HG03354 (cell line): ENCODE results near the gene UMAD1.
A peak's percentile ranks its signal among the peaks of the same experiment; 100 is the strongest.

Source experiments
- ATAC-seq: cut with Tn5 transposase; IDR thresholded peaks from one replicate; pipeline ENCODE4 v1.9.1; 2021; ENCODE audit warnings: mild to moderate bottlenecking; ENCODE audit not compliant: unreplicated experiment, poor library complexity, severe bottlenecking

The UMAD1 gene

DNA sequence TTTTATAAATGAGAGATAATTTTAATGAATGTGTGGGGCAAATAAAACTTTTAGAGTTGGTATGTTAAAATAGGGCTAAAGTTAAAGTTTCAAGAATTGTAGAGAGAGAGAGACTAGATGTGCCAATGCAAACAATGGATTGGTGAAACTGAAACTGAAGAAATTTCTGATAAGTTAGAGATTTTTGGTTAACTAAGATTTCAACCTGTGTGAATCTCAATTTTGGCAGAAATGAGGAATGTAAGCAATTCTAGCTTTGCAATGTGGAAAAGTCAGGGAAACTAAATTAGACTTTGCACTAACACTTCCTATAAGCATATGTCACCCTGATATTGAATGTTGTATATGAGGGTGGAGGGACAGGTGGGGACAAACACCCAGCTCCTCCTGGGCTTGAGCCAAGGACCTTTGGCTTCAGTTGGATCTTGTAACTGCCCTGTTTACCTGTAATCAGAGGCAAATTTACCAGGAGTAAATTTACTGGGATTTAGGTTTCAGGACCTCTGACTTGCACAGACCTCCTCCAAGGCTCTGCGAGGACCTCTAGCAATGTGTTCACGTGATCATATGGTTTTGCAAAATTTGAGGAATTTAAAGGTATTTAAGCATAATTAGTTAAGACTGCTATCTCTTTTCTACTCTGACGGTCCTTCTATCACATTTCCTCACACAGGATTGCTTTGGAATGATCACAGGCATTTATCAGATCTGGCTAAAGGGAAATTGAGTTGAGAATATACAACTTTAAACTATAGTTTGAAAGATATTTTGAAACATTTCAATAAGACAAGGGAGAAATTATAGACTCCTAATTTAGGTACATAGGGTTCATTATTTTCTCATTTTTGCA is 110.9 kb downstream of the UMAD1 start:
- no peak for ATAC-seq

DNA sequence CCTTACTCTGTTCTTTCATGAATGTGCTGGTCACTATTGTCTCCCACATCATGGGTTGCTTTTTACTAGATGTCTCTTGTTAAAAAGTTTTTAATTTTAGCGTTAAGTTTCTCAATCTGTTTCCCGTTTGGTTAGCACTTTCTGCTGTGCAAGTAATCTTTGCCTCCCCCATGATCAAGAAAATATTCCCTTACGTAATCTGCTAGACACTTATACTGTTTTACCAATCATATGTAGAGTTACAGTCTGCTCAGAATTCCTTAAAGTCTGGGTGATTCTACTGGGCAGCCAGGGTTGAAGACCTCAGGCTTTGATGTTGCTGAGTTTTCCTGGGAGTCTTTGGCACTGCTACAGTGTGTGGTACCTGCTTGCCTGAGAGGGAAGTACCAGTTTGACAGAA is 116.0 kb downstream of the UMAD1 start:
- no peak for ATAC-seq

DNA sequence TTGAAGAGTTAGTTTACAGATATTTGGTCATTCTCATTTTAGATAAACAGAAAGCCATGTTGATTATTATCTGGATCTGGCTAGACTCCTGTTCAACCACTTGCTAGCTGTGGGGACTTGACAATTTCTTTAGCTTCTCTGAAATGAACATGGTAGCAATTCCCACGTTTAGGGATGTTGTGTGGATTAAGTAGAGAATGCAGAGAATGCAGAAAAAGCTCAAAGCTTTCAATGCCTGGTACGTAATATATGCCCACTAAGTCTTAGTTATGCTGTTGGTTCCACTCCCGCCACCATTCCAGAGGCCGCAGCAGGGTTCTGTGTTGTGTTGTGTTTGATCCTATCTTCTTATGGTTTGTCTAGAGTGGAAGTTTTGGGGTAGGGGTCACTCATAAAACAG is 117.0 kb downstream of the UMAD1 start:
- ATAC-seq, result no peak

DNA sequence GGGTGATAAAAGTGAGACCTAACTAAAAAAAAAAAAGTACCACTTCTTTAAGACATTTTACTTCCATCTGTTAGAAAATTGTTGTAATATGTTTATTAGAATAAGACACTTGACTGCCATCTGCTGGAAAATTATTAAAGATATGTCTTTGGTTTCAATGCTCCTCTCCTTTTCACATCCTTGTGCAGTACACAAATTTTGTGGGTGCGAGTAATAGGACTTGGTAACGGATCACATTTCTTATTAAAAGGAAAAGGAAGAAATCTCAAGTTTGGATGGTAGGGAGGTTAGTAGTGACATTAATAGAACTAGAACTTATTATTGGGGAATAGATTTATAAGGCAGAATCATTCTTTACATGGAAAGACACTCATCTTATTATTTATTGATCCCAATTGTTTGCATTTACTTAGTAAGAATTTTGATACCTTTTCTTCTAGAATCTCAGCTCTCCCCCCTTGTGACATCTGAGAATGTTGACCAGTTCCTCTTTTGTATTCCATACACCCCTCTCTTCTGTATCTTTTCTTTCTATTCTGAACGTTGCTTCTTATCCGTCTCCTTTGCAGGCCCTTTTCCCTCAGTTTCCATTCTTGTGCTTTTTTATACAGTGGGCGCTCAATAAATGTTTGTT is 120.9 kb downstream of the UMAD1 start:
- ATAC-seq, result no peak

DNA sequence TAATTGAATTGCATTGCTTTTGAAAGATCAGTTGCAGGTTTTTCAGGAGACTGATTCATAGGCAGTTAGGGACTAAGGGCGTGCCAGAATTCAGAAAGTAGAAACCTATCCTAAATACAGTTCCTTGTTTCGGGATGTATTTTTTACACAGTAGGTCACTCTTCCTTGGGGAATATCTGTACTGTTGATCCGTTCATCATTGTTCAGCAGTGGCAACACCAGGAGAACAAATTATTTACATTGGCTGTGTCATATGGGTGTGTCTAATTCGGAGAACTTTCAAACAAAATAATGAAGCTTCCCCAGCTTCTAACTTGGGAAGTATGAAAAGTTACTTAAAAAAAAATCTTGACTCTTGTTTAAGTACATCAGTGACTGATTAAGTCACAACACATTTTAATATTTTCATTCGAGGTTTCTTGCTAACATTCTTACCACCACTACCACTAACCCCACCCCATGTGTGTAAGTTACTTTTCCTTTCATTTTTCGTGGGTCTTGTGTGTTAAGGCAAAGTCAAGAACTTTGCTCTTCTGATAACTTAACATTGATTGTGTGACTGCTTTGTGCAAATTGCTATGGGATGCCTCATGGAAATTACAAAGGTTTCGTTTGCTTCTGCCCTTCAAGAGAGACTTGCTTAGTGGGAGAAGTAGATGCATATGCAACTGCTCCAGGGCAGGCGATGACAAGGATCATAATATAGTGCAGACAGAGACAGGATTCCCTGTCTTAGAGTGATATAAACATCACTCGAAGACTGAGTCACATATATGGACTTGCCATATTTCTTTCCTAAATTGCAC is 121.6 kb downstream of the UMAD1 start:
- ATAC-seq, result peak; percentile 59

DNA sequence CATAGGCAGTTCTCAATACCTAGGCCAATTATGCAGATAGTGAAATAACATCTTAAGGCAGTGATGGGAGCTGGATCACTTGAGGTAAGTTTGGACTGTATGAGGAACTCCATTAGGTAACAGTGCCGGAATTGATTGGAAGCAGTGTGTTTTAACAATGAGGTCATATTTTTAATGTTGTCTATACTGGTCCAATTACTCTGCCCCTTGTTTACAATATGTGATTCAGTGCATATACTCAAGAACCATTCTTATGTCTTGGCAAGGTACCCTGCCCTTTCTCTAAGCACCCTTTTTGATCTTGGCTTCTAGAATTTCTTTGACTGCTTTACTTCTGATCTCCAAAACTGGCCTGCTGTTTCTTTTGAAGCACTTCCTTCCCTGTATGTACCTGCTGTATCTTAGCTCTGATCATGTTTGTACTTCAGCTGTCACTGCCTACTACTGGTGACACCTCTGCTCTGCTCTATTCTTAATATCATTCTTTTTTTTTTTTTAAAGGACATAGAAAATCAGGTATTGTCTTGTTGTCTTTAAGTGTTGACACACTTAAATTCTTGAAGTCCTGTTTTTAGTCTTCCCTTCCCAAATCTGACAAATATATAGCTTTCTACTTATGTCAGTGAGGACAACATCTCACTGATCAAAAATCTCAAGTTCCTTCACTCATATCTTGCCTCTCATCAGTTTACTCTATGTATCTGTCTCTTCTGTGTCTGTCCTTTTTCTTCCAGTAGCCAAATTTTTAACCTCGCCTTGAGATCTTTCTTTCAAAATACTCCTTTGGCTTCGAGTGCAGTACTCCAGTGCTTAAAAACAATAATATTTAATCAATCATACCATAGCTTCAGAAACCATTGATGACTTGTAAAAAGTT is 124.2 kb downstream of the UMAD1 start:
- ATAC-seq, result no peak

DNA sequence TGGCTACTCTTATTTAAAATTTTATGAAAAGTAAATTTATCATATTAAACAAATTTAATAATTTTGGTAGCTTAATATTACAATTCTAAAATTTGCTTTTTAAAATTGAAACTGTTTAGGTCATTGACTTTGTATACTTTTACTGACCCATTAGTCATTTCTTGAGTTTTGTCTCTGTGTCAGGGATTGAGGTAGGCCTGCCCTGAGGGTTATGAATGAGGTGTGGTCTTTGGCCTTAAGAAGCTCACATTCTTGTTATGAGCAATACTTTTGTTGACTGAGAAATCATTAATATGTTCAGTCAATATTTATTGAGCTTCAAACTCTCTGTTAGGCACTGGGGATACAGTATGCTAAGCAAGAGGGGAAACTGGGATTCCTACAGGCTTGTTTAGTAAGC is 124.9 kb downstream of the UMAD1 start:
- peak; percentile 80 for ATAC-seq

DNA sequence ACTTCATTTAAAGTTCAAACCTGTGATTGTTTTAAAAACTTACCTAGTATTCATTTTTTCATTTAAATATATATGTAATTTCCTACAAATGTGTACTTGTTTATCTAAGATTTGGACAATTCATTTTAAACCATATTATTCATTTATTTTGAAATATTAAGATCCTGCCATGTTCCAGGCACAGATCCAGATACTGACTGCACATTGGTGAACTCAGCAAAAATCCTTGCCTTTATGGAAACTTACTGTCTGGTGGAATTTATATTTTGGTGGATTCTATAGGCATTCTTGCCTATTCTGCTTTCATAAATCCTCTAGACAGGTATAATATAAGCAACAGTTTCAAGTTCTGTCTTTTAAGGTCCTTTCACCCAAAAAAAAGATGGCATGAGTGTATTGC is 126.1 kb downstream of the UMAD1 start:
- no peak for ATAC-seq

DNA sequence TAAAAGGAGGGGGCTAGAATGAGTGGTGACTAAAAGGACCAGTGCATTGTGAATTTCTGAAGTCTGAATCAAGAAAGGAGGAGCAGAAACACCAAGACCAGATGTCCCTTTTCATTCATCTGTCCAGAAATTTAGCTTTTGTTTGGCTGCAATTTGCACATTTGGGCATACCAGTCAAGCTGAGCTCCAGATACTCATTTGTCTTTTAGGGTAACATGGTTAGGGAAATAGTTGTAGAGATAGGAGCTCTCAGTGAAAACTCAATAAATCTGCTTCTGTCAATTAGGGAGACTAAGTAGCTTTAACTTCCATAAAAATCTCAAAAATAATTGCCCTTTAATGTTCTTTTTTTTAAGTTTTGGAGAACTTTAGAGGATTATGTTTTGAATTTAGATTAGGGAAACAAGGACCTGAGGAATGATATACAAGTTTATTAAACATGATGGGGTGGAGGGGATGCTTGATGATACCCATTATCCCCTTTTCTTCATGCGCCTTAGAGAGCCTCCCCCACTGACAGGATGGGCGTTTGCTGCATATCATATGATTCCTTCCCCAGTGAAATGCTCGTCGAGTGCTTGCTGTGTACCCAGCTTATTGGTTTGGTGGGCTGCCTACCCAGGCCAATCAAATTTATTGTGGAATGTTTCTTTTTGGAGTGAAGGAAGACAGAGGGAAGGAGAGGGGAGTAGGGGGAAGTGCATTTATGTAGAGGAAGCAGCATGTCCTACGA is 128.6 kb downstream of the UMAD1 start:
- ATAC-seq, result no peak

DNA sequence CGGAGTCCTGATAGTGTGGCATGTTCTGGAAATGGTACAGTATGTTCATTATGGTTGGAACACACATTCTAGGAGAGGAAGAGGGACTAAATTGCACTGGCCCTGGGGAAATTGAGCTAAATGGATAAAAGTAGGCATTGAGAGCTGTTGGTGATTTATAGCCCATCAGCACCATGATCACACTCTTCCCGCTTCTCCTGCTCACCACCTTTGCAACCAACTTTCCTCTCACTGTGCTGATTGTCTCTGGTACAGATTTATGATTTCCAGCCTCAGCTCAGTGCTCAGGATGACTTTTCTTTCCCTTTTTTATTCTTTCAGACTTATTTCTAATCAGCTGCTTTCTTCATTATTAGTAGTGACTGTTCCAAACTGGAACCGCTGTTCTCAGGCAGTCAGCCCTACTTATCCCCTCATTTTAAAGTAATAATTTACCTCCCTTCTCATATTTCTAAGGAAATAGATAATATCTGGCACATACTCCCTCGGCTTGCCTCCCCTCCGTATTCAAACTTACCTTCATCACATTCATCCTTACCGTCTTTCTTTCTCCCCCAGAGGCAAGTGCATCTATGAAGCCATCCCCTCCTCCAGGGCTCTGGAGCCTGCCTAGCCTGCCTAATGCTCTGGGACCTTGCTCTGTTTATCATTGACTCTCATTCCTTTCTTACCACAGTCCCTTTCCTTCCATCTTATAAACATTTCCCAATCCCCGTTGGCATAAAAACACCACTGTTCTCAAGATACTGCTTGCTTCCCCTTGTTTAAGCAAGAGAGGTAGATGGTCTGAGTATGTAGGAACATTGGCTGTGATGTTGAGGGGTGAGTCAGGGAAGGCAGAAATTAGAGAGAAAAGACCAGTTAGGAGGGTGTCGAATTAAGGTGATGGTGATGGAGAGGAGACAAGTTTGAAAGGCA is 129.4 kb downstream of the UMAD1 start:
- ATAC-seq, result no peak

DNA sequence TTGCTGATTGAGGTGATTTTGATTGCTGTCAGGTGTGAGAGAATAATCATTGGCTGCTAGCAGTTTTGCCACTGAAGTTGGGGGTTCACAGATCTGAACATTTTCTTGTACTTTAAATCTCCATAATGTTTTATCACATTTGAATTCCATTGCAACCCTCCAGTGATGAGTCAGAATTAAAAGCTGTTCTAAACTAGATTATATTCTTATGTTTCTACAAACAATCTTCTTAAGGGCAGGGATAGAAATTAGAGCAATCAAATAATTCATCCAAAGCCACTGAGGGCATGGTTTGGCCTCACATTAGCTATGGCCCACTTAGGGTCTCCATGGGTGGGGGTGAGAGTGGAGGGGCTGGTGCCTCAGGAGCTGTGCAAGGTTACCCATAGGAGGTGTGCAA is 130.9 kb downstream of the UMAD1 start:
- ATAC-seq, result no peak

DNA sequence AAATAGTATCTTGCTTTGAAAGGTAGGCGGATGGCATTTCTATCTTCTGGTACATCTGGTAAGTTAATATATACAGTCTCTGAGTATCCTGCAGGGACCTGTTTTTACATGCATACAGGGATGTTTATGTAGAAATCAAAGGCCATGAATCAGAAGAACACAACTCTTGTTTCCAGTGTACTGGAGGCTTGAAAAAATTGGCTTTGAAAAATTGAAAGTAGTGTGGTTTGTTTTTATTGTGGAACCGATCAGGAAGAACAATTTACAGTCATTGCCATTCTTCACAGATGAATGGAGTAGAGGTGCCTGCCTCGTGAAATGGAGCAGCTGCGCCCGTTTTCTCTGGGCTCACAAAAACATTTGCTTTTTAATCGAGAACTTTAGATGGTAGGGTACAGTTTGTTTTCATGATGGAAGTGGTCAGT is 131.9 kb downstream of the UMAD1 start:
- ATAC-seq, result no peak

DNA sequence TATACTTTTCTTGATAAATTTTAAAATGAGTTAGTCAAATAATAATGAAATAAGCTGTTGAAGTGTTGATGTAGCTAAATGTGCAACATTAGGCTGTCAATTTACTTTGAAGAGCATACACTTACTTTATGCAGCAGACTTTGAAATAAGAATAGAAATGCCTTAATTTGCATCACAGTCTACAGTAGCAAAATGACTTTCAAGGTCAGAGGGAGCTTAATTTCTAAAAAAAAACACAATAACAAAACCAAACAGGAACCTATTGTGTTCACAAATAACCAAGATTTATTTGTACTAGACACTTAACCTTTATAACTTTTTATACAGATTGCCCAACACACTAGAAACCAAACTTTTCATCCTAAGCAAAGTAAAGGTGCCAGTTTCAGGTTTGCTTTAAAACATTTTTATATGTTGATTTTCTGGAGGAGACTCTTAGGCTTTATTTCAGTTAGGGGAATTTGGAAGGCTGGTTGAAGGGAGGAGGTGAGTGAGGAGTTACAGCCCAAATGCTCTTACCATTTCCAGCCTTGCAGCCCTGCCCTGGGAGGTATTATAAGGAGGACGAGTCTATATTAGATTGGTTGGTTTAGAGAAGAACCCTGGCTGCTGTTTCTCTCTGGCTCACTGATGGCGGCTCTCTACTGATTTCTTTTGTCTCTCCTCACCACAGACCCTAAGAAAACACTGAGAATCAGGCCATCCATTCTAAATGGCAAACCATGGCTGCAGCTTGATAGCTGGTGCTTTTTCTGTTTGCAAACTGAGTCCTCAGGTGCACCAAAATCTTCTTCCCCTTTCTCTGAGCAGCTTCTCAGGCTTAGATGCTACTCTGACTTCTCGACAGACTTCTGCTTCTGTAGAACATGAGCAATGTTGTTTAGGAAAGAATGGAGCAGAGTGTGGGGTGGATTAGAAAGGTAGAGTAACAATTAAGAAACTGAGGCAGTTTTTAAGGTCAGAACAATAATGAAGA is 133.1 kb downstream of the UMAD1 start:
- ATAC-seq, result peak; percentile 59

DNA sequence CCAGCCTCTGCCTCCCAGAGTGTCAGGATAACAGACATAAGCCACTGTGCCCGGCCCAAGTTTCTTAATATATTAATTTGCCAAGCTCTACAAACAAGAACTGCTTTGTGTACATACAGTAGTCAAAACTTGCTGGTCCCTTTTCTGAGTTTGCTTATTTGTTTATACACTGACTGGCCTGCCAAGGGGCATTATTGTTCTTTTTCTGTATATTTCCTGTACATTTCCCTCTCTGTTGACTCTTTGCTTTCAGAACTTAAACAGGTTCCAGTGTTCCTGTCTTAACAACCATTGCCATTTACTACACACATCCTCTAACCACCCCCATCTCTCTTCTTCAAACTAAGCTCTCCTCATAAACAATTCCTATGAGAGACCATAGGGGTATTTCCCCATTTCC is 139.3 kb downstream of the UMAD1 start:
- no peak for ATAC-seq

DNA sequence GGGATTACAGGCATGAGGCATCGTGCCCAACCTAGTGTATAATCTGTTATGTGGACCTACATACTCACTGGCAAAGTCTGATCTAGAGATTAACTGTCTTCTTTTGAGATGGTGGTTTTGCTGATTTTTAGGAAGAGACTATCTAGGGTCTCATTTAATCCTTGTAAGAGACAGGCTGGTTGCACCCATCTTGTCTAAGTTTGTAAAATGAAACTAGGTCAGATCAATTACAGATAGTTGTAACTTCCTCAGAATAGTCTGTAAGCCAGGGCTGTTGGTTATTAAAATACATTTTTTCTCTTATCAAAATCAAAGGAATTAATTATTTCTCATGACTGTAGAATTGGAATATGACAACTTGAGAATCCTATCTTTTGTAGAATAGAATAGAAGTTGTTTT is 142.4 kb downstream of the UMAD1 start:
- ATAC-seq, result no peak

DNA sequence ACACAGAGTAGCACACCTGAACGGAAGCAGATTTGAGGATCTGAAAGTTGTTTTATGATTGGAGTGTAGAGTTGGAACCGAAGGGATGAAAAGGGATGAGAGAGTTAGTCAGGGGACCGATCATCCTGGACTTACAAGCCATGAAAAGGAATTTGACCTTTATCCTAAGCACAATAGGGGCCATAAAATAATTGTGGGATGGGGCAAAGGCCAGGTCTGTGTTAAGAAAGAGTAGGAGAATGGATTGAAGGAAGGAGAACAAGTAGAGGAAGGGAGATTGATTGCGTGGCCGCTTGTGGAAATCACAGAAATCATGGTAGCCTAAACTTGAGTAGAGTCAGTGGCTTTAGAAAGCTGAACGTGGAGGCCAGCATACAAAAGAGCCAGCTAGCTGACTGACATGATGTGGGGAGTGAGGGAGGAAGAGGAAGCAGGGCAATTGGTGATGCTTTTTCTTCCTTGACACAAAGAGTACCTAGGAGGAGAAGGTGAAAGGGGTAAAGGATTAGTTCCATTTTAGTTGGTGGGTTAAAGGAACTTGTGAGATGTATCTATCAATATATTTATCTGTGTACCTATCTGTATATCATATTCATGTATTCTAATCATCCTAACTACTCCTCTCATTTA is 144.9 kb downstream of the UMAD1 start:
- no peak for ATAC-seq

DNA sequence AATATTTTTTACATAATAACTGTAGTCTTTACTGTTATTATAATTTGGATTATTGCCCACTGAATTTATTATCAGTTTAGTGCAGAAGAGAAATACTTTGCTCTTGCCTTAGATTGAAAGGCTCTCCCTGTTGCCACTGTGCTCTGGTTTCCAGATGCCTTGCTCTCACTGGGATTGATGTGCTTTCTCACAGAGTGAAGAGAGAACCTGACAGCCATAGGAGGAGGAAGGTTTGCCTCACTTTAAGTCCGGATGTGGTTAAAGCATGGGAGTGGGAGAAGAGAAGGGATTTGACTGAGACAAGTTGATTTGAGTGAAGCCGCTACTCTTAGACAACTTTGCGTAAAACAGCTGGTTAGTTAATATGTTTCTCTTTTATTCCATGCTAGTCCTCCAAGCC is 146.0 kb downstream of the UMAD1 start:
- ATAC-seq, result no peak
